ENCODE data around the gene NFAM1. TPM values are rescaled to one million over a fixed set of nuclear protein-coding genes. Genes with fewer than 3 reads are reported as not detected.

NFAM1 gene
- total and polyA plus RNA-seq, 4 experiments from 2014 or later: 0.05 to 0.55 (median 0.29) TPM; not detected in 1

DNA sequence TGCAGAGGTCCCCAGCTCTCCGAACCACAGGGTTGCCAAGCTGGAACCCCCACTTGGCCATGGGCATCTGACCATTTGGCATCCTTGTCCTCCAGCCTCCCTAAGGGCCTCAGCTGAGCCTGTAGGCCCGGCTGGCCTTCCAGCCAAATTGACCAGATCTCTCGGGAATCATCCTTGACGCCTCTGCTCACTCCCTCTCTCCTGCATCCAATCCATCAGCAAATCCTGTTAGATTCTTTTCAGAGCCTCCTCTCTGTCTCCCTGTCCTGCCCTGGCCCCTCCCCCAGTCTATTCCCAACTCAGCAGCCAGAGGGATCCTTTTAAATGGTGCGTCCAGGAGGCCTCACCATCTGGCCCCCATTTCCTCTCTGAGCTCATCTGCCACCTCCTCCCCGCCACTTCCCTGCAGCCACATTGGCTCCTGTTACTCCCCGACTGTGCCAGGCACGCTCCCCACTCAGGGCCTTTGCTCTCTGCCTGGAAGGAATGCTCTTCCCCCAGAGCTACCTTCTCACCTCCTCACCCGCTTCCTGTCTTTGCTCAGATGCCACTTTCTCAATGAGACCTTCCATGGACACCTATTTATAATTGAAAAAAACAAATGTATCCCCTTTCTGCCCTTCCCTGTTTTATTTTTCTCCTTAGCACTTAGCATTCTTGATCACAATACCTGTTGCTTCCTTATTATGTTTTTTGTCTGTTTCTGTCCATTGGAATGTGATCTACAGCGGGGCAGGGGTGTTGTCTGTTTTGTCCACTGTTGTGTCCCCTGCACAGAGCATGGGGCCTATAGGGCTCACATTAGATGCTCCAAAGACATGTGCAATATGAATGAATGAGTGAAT lies 78.1 kb downstream of the NFAM1 start:
- Histone ChIP-seq H3K4me3 (ENCODE audit: low read length in 2 of 2) (no peak overlapping the region), H3K9me3 (ENCODE audit: control insufficient read depth in 1 of 2, low read length in 2 of 2) (no peaks in the 10 kb centered on the region), H3K36me3 (ENCODE audit: insufficient read depth, low read length) (no peaks in the 10 kb centered on the region), H3K4me1 (ENCODE audit: insufficient read depth, low read length) (no peaks in the 10 kb centered on the region), H3K27me3 (ENCODE audit: insufficient read depth, low read length) (no peaks in the 10 kb centered on the region), H3K27ac (ENCODE audit: low read depth, low read length) (no peak overlapping the region)
- Mint-ChIP-seq H3K36me3 (no peaks in the 10 kb centered on the region), H3K9me3 (no peaks in the 10 kb centered on the region), H3K4me1 (no peaks in the 10 kb centered on the region), H3K27me3 (peaks cover 0 to 2% of the 10 kb centered on the region in 2 donors), H3K4me3 (no peak overlapping the region), H3K27ac (peak overlapping the region in 3 of 7 donors; percentile 7 to 42 (median 35))
- no peak for DNase-seq
- POLR2A ChIA-PET (ENCODE audit: partially characterized antibody): no interaction called here
- intact Hi-C loops (cut with micrococcal nuclease): no loop called here
- CTCF ChIA-PET (ENCODE audit: partially characterized antibody): no interaction called here

DNA sequence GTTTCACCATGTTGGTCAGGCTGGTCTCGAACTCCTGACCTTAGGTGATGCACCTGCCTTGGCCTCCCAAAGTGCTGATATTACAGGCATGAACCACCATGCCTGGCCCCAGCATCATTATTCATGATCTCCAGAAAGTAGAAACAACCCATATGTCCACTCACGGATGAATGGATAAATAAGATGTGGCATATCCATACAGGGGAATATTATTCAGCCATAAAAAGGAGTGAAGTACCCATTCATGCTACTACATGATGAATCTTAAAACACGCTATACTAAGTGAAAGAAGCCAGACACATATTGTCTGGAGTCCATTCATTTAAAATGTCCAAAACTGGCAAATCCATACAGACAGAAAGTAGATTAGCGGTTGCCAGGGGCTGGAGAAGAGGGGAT lies 81.8 kb downstream of the NFAM1 start:
- H3K36me3 ChIP-seq (ENCODE audit: insufficient read depth, low read length): no peaks in the 10 kb centered on the region
- CTCF ChIA-PET (ENCODE audit: partially characterized antibody): no interaction called here
- H3K9me3 ChIP-seq (ENCODE audit: control insufficient read depth in 1 of 2, low read length in 2 of 2): no peaks in the 10 kb centered on the region
- no peak overlapping the region for H3K27ac ChIP-seq (ENCODE audit: low read depth, low read length)
- H3K27me3 ChIP-seq (ENCODE audit: insufficient read depth, low read length): no peaks in the 10 kb centered on the region
- no peak overlapping the region for H3K4me3 ChIP-seq (ENCODE audit: low read length in 2 of 2)
- Mint-ChIP-seq H3K9me3 (no peaks in the 10 kb centered on the region), H3K4me3 (no peak overlapping the region), H3K27me3 (peaks cover 0 to 2% of the 10 kb centered on the region in 2 donors), H3K4me1 (no peaks in the 10 kb centered on the region), H3K36me3 (no peaks in the 10 kb centered on the region), H3K27ac (no peak overlapping the region)
- no peak for DNase-seq
- no peaks in the 10 kb centered on the region for H3K4me1 ChIP-seq (ENCODE audit: insufficient read depth, low read length)
- intact Hi-C loops (cut with micrococcal nuclease): no loop called here
- POLR2A ChIA-PET (ENCODE audit: partially characterized antibody): no interaction called here

DNA sequence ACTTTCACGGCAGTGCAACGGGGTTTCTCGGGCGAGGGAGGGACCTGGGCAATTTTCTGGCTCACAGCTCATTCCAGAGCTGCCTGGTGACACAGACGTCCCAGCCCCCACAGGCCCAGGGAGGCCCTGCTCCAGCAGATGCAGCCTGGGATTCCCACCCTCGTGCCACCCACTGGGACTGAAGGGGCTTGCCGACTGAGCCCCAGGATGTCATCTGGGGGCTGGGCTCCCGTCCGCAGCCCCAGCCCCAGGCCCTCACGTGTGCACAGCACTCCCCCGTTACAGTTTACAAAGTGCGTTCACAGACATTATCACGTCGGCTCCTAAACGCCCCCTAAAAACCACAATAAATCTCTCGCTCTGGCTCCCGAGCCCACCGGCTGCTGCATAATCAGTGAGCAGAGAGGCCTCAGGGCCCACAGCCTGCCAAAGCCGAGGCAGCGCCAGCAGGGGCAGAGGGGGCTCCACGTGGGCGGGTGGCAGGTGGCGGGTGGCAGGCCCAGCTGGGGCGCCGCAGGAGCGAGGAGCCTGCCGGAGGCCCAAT lies 84.8 kb downstream of the NFAM1 start:
- Mint-ChIP-seq H3K4me1 (peaks cover 2 to 8% (median 4%) of the 10 kb centered on the region in 4 donors), H3K36me3 (no peaks in the 10 kb centered on the region), H3K27ac (no peak overlapping the region), H3K4me3 (no peak overlapping the region), H3K27me3 (no peaks in the 10 kb centered on the region), H3K9me3 (no peaks in the 10 kb centered on the region)
- Histone ChIP-seq H3K27ac (ENCODE audit: low read depth, low read length) (no peak overlapping the region), H3K27me3 (ENCODE audit: insufficient read depth, low read length) (no peaks in the 10 kb centered on the region), H3K9me3 (ENCODE audit: control insufficient read depth in 1 of 2, low read length in 2 of 2) (no peaks in the 10 kb centered on the region), H3K36me3 (ENCODE audit: insufficient read depth, low read length) (no peaks in the 10 kb centered on the region), H3K4me3 (ENCODE audit: low read length in 2 of 2) (no peak overlapping the region), H3K4me1 (ENCODE audit: insufficient read depth, low read length) (peaks cover 8% of the 10 kb centered on the region)
- DNase-seq: no peak
- ChIA-PET CTCF (ENCODE audit: partially characterized antibody) (no interaction called here), POLR2A (ENCODE audit: partially characterized antibody) (no interaction called here)
- intact Hi-C loops (cut with micrococcal nuclease): no loop called here

DNA sequence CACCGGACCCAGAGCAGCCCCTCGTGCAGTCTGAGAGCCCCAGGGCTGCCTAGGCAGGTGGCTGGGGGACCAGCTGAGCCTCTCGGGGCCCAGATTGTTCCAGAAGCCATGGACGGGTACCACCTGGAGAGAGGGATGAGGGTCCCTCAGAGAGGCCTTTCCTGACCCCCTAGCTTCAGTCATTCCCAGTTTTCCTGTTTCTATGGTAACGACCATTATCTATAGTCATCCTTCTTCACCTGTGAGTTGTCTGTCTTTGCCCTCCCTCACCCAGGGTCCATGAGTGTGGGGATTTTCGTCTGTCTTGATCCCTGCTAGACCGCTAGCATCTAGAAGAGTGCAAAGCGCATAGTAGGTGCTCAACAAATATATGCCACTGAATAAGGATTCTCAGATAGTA lies 85.5 kb downstream of the NFAM1 start:
- ChIA-PET POLR2A (ENCODE audit: partially characterized antibody) (interaction anchor here (0.6 kb wide), 1 partner anchor 42 kb away, joined by 3 read pairs; no protein-coding TSS in a partner anchor), CTCF (ENCODE audit: partially characterized antibody) (no interaction called here)
- peak overlapping the region in 1 of 8 donors; percentile 42 for H3K4me3 Mint-ChIP-seq
- Histone ChIP-seq H3K4me3 (ENCODE audit: low read length in 2 of 2) (no peak overlapping the region), H3K4me1 (ENCODE audit: insufficient read depth, low read length) (peaks cover 9% of the 10 kb centered on the region), H3K27me3 (ENCODE audit: insufficient read depth, low read length) (no peaks in the 10 kb centered on the region), H3K9me3 (ENCODE audit: control insufficient read depth in 1 of 2, low read length in 2 of 2) (no peaks in the 10 kb centered on the region), H3K27ac (ENCODE audit: low read depth, low read length) (no peak overlapping the region), H3K36me3 (ENCODE audit: insufficient read depth, low read length) (no peaks in the 10 kb centered on the region)
- H3K27me3 Mint-ChIP-seq: no peaks in the 10 kb centered on the region
- no peaks in the 10 kb centered on the region for H3K36me3 Mint-ChIP-seq
- no peaks in the 10 kb centered on the region for H3K9me3 Mint-ChIP-seq
- no peak overlapping the region for H3K27ac Mint-ChIP-seq
- no peak for DNase-seq
- intact Hi-C loops (cut with micrococcal nuclease): no loop called here
- H3K4me1 Mint-ChIP-seq: peaks cover 2 to 13% (median 10%) of the 10 kb centered on the region in 4 donors

DNA sequence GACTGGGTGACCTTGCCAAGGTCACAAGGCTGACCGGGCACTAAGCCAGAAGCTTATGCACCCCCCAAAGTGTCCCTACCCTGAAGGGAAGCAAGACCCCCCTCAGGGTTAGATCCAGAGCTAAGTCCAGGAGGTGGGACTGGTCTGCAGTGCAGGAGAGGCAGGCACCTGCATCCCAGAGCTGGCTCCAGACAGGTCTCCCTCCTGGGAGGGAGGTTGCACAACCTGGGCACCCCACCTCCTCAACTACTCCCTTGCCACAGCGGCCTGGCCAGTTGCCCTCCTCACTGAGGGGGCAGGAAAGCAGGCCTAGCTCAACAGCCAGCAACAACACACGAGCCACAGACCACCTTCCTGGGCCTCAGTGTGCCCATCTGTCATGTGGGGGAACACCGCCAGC lies 86.7 kb downstream of the NFAM1 start:
- H3K27me3 ChIP-seq (ENCODE audit: insufficient read depth, low read length): no peaks in the 10 kb centered on the region
- Mint-ChIP-seq H3K9me3 (no peaks in the 10 kb centered on the region), H3K27ac (peak overlapping the region in 1 of 7 donors; percentile 41), H3K27me3 (no peaks in the 10 kb centered on the region), H3K4me3 (peak overlapping the region in 7 of 8 donors; percentile 22 to 57 (median 41)), H3K36me3 (no peaks in the 10 kb centered on the region), H3K4me1 (peaks cover 3 to 16% (median 10%) of the 10 kb centered on the region in 4 donors)
- intact Hi-C loops (cut with micrococcal nuclease): no loop called here
- H3K4me3 ChIP-seq (ENCODE audit: low read length in 2 of 2): no peak overlapping the region
- ChIA-PET CTCF (ENCODE audit: partially characterized antibody) (interaction anchor here (0.9 kb wide), 1 partner anchor 12 kb away, joined by 3 read pairs; no protein-coding TSS in a partner anchor), POLR2A (ENCODE audit: partially characterized antibody) (interaction anchor here (1.5 kb wide), 1 partner anchor 254 kb away, joined by 3 read pairs; no protein-coding TSS in a partner anchor)
- no peak for DNase-seq
- no peaks in the 10 kb centered on the region for H3K36me3 ChIP-seq (ENCODE audit: insufficient read depth, low read length)
- no peak overlapping the region for H3K27ac ChIP-seq (ENCODE audit: low read depth, low read length)
- no peaks in the 10 kb centered on the region for H3K9me3 ChIP-seq (ENCODE audit: control insufficient read depth in 1 of 2, low read length in 2 of 2)
- H3K4me1 ChIP-seq (ENCODE audit: insufficient read depth, low read length): peaks cover 9% of the 10 kb centered on the region

DNA sequence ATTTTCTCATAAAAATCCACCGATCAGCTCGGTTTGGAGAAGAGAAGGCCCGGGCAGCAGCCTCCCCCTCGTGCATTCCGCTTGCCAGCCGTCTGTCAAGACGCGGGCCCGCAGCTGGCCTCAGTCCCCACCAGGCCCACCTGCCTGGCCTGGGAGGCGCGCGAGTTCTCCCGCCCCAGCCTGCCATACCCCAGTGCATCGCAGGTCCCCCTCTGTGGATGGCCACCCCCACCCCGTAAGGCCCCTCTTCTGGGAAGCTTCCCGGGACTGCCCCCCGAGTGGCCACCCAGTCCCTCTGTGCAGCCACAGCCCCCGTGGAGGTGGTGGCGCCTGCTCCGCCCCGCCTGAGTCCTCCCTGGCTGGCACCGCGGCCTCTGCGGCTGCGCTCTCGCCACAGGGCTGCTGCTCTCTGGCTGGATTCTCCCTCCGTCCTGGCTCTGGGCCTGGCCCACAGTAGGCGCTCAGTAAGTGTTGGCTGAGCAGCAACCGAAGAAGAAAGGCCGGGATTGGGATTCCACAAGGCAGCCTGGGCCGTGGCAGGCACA lies 87.8 kb downstream of the NFAM1 start:
- CTCF ChIA-PET (ENCODE audit: partially characterized antibody): no interaction called here
- intact Hi-C loops (cut with micrococcal nuclease): no loop called here
- Histone ChIP-seq H3K36me3 (ENCODE audit: insufficient read depth, low read length) (no peaks in the 10 kb centered on the region), H3K27me3 (ENCODE audit: insufficient read depth, low read length) (no peaks in the 10 kb centered on the region), H3K4me3 (ENCODE audit: low read length in 2 of 2) (no peak overlapping the region), H3K4me1 (ENCODE audit: insufficient read depth, low read length) (peaks cover 9% of the 10 kb centered on the region), H3K27ac (ENCODE audit: low read depth, low read length) (no peak overlapping the region), H3K9me3 (ENCODE audit: control insufficient read depth in 1 of 2, low read length in 2 of 2) (no peaks in the 10 kb centered on the region)
- peak overlapping the region in 7 of 8 donors; percentile 44 to 77 (median 58) for H3K4me3 Mint-ChIP-seq
- POLR2A ChIA-PET (ENCODE audit: partially characterized antibody): interaction anchor here (1.5 kb wide), 1 partner anchor 253 kb away, joined by 3 read pairs; no protein-coding TSS in a partner anchor
- DNase-seq: no peak
- H3K27me3 Mint-ChIP-seq: no peaks in the 10 kb centered on the region
- H3K4me1 Mint-ChIP-seq: peaks cover 3 to 16% (median 10%) of the 10 kb centered on the region in 4 donors
- no peaks in the 10 kb centered on the region for H3K36me3 Mint-ChIP-seq
- no peaks in the 10 kb centered on the region for H3K9me3 Mint-ChIP-seq
- no peak overlapping the region for H3K27ac Mint-ChIP-seq

DNA sequence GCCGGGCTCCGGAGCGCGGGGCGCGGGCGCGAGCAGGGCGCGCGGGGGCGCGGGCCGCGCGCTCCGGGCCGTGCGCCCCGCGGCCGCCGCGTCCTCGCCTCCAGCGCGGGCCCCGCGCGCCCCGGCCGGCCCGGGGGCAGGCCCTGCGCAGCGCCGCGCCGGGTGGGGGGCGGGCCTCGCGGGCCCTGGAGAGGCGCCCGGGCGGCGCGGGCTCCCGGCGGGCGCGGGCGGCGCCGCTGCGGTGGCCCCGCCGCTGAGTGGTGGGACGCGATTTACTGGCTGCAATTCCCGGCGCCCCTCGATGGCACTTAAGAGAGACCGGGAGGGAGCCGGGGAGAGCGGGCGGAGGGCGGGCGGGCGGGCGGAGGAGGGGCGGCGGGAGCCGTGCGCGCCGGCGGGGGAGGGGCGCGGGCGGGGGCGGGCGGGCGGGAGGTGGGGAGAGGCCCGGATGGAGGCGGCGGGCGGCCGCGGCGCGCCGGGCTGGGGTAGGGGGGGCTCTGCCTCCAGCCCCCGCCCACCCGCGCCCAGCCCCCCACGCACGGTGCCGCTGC lies 88.6 kb downstream of the NFAM1 start:
- intact Hi-C loops (cut with micrococcal nuclease): loop anchor here (1.0 kb wide), 1 partner anchor 26 kb away; no protein-coding TSS in a partner anchor
- no peaks in the 10 kb centered on the region for H3K27me3 Mint-ChIP-seq
- no peak overlapping the region for H3K4me3 ChIP-seq (ENCODE audit: low read length in 2 of 2)
- H3K9me3 ChIP-seq (ENCODE audit: control insufficient read depth in 1 of 2, low read length in 2 of 2): no peaks in the 10 kb centered on the region
- no peaks in the 10 kb centered on the region for H3K36me3 Mint-ChIP-seq
- POLR2A ChIA-PET (ENCODE audit: partially characterized antibody): no interaction called here
- no peak overlapping the region for H3K27ac Mint-ChIP-seq
- H3K4me1 ChIP-seq (ENCODE audit: insufficient read depth, low read length): peaks cover 9% of the 10 kb centered on the region
- H3K27me3 ChIP-seq (ENCODE audit: insufficient read depth, low read length): no peaks in the 10 kb centered on the region
- peak in 4 of 5 donors; percentile 14 to 36 (median 27) for DNase-seq
- no peaks in the 10 kb centered on the region for H3K9me3 Mint-ChIP-seq
- CTCF ChIA-PET (ENCODE audit: partially characterized antibody): no interaction called here
- H3K4me3 Mint-ChIP-seq: no peak overlapping the region
- peaks cover 3 to 16% (median 10%) of the 10 kb centered on the region in 4 donors for H3K4me1 Mint-ChIP-seq
- H3K36me3 ChIP-seq (ENCODE audit: insufficient read depth, low read length): no peaks in the 10 kb centered on the region
- H3K27ac ChIP-seq (ENCODE audit: low read depth, low read length): no peak overlapping the region
